HepG2 (cell line): ENCODE data around the gene PRRT1B. TPM values are rescaled to one million over a fixed set of nuclear protein-coding genes. Genes with fewer than 3 reads are reported as not detected.

Experiments
- HOXA9 ChIP-seq: sonication (generic); formaldehyde crosslinking; IDR thresholded peaks from 2 replicates; pipeline ENCODE4 v1.8.1; 2022; ENCODE audit warnings: missing genetic modification reagents, mild to moderate bottlenecking, moderate library complexity, borderline replicate concordance
- IRX3 ChIP-seq: sonication (generic); formaldehyde crosslinking; IDR thresholded peaks from 2 replicates; pipeline ENCODE4 v1.8.1; 2023; ENCODE audit warnings: mild to moderate bottlenecking, low read depth, missing genetic modification reagents, borderline replicate concordance
- ISL2 ChIP-seq: sonication (generic); formaldehyde crosslinking; IDR thresholded peaks from 2 replicates; pipeline ENCODE4 v1.5.0; 2020; ENCODE audit warnings: missing genetic modification reagents
- KLF9 ChIP-seq: IDR thresholded peaks from 2 replicates; pipeline ENCODE4 v1.6.1; 2016; ENCODE audit warnings: low read depth
- MEF2D ChIP-seq: sonication (generic); formaldehyde crosslinking; IDR thresholded peaks from 2 replicates; pipeline ENCODE4 v1.5.1; 2020; ENCODE audit warnings: mild to moderate bottlenecking, missing genetic modification reagents
- RBM22 ChIP-seq: fragments of 200-400 bp; formaldehyde crosslinking; optimal IDR thresholded peaks from 2 replicates; pipeline ENCODE3; 2017; ENCODE audit warnings: mild to moderate bottlenecking, low read length, moderate library complexity
- ZNF292 ChIP-seq: sonication (generic); formaldehyde crosslinking; IDR thresholded peaks from 2 replicates; pipeline ENCODE4 v1.8.1; 2022; ENCODE audit warnings: mild to moderate bottlenecking, low read depth, missing genetic modification reagents, borderline replicate concordance
- polyA plus RNA-seq, 8 experiments: library from polyadenylated mRNA; depleted of rRNA in 3 of 8; stranded (reverse) in 7 of 8; unstranded in 1 of 8; fragments of >200 nt; fragmentation: Illumina TruSeq in 4 of 8; extraction: Trizol in 4 of 8; gene quantifications; 2 replicates each; pipeline versions ENCODE4 v1.2.1 to v1.2.3, GENCODE V29; 2011 to 2016; ENCODE audit warnings: low read depth in 4 of 8, missing spikeins in 1 of 8, mixed read lengths in 1 of 8; ENCODE audit not compliant: insufficient read depth in 1 of 8
- total RNA-seq, 5 experiments: library from RNA; depleted of rRNA; stranded (reverse); fragments of >200 nt; fragmentation: Illumina TruSeq; extraction: Trizol; gene quantifications; 2 replicates each; pipeline ENCODE4 v1.2.3, GENCODE V29; 2016; ENCODE audit warnings: low read depth in 1 of 5
- TF ChIP-seq, protein P1 (sequence below): sonication (generic); formaldehyde crosslinking; IDR thresholded peaks from 2 replicates; pipeline ENCODE4 v1.9.0; 2021; ENCODE audit warnings: mild to moderate bottlenecking, missing genetic modification reagents
- TF ChIP-seq, protein P2 (sequence below): sonication (generic); formaldehyde crosslinking; IDR thresholded peaks from 2 replicates; pipeline ENCODE4 v1.5.1; 2020; ENCODE audit warnings: mild to moderate bottlenecking, missing genetic modification reagents, moderate library complexity
- TF ChIP-seq, protein P3 (sequence below): sonication (generic); formaldehyde crosslinking; IDR thresholded peaks from 2 replicates; pipeline ENCODE4 v1.9.0; 2022; ENCODE audit warnings: missing genetic modification reagents, mild to moderate bottlenecking, borderline replicate concordance
- TF ChIP-seq, protein P4 (sequence below): sonication (generic); formaldehyde crosslinking; IDR thresholded peaks from 2 replicates; pipeline ENCODE4 v1.4.0; 2020; ENCODE audit warnings: missing genetic modification reagents

PRRT1B gene
- total and polyA plus RNA-seq, 2 of the 13 experiments (the other 11 are each of a cell fraction or from before 2014, with no cell fraction given) = not detected

DNA sequence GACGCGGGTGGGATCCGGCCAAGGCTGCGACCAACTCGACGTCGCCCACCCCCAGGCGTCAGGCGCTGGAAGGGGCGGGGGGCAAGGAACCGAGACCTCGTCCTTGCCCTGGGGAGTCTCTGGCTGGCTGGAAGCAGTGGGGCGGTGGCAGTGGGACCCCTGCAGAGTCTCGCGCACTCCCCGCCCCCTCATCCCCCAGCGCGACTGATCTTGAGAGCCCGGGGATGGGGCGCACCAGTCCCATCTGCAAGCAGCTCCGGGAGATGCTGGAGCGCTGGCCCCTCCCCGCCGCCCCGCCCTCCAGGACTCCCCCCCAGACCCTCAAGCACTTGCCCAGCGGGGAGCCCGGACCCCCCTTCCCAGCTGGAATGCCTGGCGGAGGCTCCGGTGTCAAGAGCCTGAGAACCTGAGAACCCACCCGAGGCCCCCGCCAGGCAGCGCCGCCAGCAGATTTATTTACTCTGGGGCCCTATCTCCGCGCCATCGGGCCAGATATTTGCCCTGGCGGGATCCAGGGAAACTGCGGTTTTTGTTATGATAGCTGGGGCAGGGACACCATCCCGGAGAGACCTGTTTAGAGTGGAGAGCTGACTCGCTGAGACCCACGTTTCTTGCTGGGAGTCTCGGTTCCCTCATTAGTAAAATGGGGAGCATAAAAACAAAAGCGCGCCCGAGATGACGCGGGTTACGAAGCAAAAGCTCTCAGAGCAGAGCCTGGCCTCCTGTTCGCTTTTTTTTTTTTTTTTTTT lies 1.2 kb downstream of the PRRT1B start (continued):
- TF ChIP-seq, protein P1, sequence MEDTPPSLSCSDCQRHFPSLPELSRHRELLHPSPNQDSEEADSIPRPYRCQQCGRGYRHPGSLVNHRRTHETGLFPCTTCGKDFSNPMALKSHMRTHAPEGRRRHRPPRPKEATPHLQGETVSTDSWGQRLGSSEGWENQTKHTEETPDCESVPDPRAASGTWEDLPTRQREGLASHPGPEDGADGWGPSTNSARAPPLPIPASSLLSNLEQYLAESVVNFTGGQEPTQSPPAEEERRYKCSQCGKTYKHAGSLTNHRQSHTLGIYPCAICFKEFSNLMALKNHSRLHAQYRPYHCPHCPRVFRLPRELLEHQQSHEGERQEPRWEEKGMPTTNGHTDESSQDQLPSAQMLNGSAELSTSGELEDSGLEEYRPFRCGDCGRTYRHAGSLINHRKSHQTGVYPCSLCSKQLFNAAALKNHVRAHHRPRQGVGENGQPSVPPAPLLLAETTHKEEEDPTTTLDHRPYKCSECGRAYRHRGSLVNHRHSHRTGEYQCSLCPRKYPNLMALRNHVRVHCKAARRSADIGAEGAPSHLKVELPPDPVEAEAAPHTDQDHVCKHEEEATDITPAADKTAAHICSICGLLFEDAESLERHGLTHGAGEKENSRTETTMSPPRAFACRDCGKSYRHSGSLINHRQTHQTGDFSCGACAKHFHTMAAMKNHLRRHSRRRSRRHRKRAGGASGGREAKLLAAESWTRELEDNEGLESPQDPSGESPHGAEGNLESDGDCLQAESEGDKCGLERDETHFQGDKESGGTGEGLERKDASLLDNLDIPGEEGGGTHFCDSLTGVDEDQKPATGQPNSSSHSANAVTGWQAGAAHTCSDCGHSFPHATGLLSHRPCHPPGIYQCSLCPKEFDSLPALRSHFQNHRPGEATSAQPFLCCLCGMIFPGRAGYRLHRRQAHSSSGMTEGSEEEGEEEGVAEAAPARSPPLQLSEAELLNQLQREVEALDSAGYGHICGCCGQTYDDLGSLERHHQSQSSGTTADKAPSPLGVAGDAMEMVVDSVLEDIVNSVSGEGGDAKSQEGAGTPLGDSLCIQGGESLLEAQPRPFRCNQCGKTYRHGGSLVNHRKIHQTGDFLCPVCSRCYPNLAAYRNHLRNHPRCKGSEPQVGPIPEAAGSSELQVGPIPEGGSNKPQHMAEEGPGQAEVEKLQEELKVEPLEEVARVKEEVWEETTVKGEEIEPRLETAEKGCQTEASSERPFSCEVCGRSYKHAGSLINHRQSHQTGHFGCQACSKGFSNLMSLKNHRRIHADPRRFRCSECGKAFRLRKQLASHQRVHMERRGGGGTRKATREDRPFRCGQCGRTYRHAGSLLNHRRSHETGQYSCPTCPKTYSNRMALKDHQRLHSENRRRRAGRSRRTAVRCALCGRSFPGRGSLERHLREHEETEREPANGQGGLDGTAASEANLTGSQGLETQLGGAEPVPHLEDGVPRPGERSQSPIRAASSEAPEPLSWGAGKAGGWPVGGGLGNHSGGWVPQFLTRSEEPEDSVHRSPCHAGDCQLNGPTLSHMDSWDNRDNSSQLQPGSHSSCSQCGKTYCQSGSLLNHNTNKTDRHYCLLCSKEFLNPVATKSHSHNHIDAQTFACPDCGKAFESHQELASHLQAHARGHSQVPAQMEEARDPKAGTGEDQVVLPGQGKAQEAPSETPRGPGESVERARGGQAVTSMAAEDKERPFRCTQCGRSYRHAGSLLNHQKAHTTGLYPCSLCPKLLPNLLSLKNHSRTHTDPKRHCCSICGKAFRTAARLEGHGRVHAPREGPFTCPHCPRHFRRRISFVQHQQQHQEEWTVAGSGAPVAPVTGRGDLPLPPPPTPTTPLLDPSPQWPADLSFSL (CRISPR knock-in tag) = no peak
- TF ChIP-seq, protein P2, sequence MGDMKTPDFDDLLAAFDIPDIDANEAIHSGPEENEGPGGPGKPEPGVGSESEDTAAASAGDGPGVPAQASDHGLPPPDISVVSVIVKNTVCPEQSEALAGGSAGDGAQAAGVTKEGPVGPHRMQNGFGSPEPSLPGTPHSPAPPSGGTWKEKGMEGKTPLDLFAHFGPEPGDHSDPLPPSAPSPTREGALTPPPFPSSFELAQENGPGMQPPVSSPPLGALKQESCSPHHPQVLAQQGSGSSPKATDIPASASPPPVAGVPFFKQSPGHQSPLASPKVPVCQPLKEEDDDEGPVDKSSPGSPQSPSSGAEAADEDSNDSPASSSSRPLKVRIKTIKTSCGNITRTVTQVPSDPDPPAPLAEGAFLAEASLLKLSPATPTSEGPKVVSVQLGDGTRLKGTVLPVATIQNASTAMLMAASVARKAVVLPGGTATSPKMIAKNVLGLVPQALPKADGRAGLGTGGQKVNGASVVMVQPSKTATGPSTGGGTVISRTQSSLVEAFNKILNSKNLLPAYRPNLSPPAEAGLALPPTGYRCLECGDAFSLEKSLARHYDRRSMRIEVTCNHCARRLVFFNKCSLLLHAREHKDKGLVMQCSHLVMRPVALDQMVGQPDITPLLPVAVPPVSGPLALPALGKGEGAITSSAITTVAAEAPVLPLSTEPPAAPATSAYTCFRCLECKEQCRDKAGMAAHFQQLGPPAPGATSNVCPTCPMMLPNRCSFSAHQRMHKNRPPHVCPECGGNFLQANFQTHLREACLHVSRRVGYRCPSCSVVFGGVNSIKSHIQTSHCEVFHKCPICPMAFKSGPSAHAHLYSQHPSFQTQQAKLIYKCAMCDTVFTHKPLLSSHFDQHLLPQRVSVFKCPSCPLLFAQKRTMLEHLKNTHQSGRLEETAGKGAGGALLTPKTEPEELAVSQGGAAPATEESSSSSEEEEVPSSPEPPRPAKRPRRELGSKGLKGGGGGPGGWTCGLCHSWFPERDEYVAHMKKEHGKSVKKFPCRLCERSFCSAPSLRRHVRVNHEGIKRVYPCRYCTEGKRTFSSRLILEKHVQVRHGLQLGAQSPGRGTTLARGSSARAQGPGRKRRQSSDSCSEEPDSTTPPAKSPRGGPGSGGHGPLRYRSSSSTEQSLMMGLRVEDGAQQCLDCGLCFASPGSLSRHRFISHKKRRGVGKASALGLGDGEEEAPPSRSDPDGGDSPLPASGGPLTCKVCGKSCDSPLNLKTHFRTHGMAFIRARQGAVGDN (CRISPR knock-in tag) = no peak
- TF ChIP-seq HOXA9 = no peak
- TF ChIP-seq ISL2 = 0 out of 2 replicates have a peak, but pooled peaks have one; percentile 17
- TF ChIP-seq IRX3 = no peak
- TF ChIP-seq, protein P3, sequence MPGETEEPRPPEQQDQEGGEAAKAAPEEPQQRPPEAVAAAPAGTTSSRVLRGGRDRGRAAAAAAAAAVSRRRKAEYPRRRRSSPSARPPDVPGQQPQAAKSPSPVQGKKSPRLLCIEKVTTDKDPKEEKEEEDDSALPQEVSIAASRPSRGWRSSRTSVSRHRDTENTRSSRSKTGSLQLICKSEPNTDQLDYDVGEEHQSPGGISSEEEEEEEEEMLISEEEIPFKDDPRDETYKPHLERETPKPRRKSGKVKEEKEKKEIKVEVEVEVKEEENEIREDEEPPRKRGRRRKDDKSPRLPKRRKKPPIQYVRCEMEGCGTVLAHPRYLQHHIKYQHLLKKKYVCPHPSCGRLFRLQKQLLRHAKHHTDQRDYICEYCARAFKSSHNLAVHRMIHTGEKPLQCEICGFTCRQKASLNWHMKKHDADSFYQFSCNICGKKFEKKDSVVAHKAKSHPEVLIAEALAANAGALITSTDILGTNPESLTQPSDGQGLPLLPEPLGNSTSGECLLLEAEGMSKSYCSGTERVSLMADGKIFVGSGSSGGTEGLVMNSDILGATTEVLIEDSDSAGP = no peak
- TF ChIP-seq KLF9 (CRISPR knock-in tag) = no peak
- TF ChIP-seq, protein P4, sequence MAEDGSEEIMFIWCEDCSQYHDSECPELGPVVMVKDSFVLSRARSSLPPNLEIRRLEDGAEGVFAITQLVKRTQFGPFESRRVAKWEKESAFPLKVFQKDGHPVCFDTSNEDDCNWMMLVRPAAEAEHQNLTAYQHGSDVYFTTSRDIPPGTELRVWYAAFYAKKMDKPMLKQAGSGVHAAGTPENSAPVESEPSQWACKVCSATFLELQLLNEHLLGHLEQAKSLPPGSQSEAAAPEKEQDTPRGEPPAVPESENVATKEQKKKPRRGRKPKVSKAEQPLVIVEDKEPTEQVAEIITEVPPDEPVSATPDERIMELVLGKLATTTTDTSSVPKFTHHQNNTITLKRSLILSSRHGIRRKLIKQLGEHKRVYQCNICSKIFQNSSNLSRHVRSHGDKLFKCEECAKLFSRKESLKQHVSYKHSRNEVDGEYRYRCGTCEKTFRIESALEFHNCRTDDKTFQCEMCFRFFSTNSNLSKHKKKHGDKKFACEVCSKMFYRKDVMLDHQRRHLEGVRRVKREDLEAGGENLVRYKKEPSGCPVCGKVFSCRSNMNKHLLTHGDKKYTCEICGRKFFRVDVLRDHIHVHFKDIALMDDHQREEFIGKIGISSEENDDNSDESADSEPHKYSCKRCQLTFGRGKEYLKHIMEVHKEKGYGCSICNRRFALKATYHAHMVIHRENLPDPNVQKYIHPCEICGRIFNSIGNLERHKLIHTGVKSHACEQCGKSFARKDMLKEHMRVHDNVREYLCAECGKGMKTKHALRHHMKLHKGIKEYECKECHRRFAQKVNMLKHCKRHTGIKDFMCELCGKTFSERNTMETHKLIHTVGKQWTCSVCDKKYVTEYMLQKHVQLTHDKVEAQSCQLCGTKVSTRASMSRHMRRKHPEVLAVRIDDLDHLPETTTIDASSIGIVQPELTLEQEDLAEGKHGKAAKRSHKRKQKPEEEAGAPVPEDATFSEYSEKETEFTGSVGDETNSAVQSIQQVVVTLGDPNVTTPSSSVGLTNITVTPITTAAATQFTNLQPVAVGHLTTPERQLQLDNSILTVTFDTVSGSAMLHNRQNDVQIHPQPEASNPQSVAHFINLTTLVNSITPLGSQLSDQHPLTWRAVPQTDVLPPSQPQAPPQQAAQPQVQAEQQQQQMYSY (CRISPR knock-in tag) = no peak
- TF ChIP-seq RBM22 = no peak
- no peak for TF ChIP-seq ZNF292 (CRISPR knock-in tag)
- TF ChIP-seq MEF2D (CRISPR knock-in tag) = no peak
